ENCODE data around the gene PLCL2.

GRCh38 chr3:16932877-16933276, 48.1 kb downstream of the PLCL2 start:
- TF ChIP-seq CTCF (IDR thresholded peaks at IDR 0.05; ENCODE audit: low read length) (no peak), EZH2 (optimal IDR thresholded peaks at IDR 0.05; ENCODE audit: low read depth, low read length) (no peak), EZH2phosphoT487 (IDR thresholded peaks at IDR 0.05; ENCODE audit: low read length) (no peak)
